ENCODE results near the gene TMEM59L.

DNA sequence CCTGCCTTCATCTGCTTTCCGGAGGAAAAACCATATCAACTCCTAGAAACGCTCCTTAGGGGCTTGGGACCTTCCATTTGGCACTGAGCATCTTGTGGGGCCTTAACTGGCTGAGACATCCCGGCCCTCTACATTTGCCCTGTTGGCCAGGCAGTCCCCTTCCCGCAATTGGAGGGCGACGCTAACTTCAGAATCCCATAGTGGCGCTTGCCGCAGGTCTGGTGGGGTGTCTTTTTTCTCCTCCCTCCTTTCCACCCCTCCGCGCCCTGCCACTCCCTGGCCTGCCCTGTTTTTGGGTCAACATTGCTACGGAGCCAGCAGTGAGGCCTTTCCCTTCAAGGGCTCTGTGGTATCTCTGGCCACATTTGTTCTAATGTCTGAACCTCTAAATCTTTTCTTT, 57.2 kb downstream of the TMEM59L start:
- TF ChIP-seq POLR2A (IDR thresholded peaks at IDR 0.05; ENCODE audit: low read depth, low read length) (no peak), POLR2AphosphoS5 (IDR thresholded peaks at IDR 0.05; ENCODE audit: low read depth, low read length) (no peak)
